ENCODE data around the gene LRFN2. TPM values are rescaled to one million over a fixed set of nuclear protein-coding genes. Genes with fewer than 3 reads are reported as not detected.

The LRFN2 gene
- total RNA-seq, 1 donor: not detected

DNA sequence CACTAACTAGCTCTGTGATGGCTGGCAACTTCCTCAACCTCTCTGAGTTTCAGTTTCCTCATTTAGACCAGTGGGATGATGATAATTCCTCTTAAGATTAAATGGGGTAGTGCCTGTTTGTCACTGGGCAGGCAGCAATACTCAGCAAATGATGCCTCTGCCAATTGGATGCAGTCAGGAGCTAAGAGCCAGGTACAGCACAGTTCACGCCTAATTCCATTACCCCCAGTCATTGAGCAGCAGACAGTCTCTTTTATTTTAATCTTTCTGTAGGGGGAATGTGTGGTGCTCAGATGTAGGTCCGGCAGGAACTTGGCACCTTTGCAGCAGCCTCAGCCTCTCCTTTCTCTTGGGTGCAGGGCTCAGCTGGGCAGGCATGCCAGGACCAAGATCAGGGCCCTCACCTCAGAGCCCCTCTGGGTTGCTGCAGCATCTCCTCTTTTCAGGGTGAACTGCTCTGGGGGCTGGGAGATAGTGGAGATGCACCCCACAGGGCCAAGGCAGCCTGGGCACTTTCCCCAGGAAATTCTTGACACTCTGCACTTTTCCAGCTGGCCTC is 243.8 kb downstream of the LRFN2 start:
- TF ChIP-seq, protein P1, sequence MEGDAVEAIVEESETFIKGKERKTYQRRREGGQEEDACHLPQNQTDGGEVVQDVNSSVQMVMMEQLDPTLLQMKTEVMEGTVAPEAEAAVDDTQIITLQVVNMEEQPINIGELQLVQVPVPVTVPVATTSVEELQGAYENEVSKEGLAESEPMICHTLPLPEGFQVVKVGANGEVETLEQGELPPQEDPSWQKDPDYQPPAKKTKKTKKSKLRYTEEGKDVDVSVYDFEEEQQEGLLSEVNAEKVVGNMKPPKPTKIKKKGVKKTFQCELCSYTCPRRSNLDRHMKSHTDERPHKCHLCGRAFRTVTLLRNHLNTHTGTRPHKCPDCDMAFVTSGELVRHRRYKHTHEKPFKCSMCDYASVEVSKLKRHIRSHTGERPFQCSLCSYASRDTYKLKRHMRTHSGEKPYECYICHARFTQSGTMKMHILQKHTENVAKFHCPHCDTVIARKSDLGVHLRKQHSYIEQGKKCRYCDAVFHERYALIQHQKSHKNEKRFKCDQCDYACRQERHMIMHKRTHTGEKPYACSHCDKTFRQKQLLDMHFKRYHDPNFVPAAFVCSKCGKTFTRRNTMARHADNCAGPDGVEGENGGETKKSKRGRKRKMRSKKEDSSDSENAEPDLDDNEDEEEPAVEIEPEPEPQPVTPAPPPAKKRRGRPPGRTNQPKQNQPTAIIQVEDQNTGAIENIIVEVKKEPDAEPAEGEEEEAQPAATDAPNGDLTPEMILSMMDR (IDR thresholded peaks at IDR 0.05; ENCODE audit: extremely low read depth, low read depth, low read length): no peak
- no peak overlapping the region for H3K4me2 ChIP-seq (ENCODE audit: insufficient read depth, low read length)
- no peak overlapping the region for H2AFZ ChIP-seq (ENCODE audit: low read length)
- H3K36me3 ChIP-seq (ENCODE audit: insufficient read depth, low read length): no peaks in the 10 kb centered on the region
- no peaks in the 10 kb centered on the region for H4K20me1 ChIP-seq (ENCODE audit: insufficient read depth, low read length)
- no peaks in the 10 kb centered on the region for H3K4me1 ChIP-seq (ENCODE audit: insufficient read depth, low read length)
- no peaks in the 10 kb centered on the region for H3K27me3 ChIP-seq (ENCODE audit: insufficient read depth, low read length)
- H3K4me3 ChIP-seq (ENCODE audit: insufficient read depth, low read length): no peak overlapping the region
- H3K9me3 ChIP-seq (ENCODE audit: low read depth, low read length): no peaks in the 10 kb centered on the region
- no peaks in the 10 kb centered on the region for H3K79me2 ChIP-seq (ENCODE audit: insufficient read depth, low read length)
- DNase-seq (ENCODE audit: insufficient read length, low spot score, missing footprints): no peak
- H3K27ac ChIP-seq (ENCODE audit: low read depth, low read length): no peak overlapping the region

GRCh38 chr6:40342723-40343122 is 244.4 kb downstream of the LRFN2 start:
- no peaks in the 10 kb centered on the region for H3K79me2 ChIP-seq (ENCODE audit: insufficient read depth, low read length)
- no peak overlapping the region for H3K4me2 ChIP-seq (ENCODE audit: insufficient read depth, low read length)
- H3K9me3 ChIP-seq (ENCODE audit: low read depth, low read length): no peaks in the 10 kb centered on the region
- no peaks in the 10 kb centered on the region for H3K27me3 ChIP-seq (ENCODE audit: insufficient read depth, low read length)
- no peak overlapping the region for H3K27ac ChIP-seq (ENCODE audit: low read depth, low read length)
- no peak for DNase-seq (ENCODE audit: insufficient read length, low spot score, missing footprints)
- TF ChIP-seq, protein P1 (IDR thresholded peaks at IDR 0.05; ENCODE audit: extremely low read depth, low read depth, low read length): no peak
- no peaks in the 10 kb centered on the region for H3K4me1 ChIP-seq (ENCODE audit: insufficient read depth, low read length)
- H3K4me3 ChIP-seq (ENCODE audit: insufficient read depth, low read length): no peak overlapping the region
- H3K36me3 ChIP-seq (ENCODE audit: insufficient read depth, low read length): no peaks in the 10 kb centered on the region
- H2AFZ ChIP-seq (ENCODE audit: low read length): no peak overlapping the region
- H4K20me1 ChIP-seq (ENCODE audit: insufficient read depth, low read length): no peaks in the 10 kb centered on the region

DNA sequence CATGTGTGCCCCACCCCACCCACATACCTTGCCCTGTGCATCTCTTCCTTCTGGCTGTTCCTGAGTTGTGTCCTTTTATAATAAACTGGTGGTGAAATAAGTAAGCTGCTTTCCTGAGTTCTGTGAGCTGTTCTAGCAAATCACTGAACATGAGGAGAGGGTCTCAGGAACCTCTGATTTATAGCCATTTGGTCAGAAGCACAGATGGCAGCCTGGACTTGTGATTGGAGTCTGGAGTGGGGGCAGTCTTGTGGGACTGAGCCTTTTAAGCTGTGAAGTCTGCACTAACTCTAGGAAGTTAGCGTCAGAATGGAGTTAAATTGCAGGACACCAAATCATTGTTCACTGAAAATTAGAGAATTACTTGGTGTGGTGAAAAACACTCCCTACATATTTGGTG is 245.4 kb downstream of the LRFN2 start:
- no peaks in the 10 kb centered on the region for H3K79me2 ChIP-seq (ENCODE audit: insufficient read depth, low read length)
- H3K27ac ChIP-seq (ENCODE audit: low read depth, low read length): no peak overlapping the region
- no peaks in the 10 kb centered on the region for H3K4me1 ChIP-seq (ENCODE audit: insufficient read depth, low read length)
- no peak overlapping the region for H3K4me2 ChIP-seq (ENCODE audit: insufficient read depth, low read length)
- H2AFZ ChIP-seq (ENCODE audit: low read length): no peak overlapping the region
- no peaks in the 10 kb centered on the region for H3K36me3 ChIP-seq (ENCODE audit: insufficient read depth, low read length)
- H3K9me3 ChIP-seq (ENCODE audit: low read depth, low read length): no peaks in the 10 kb centered on the region
- TF ChIP-seq, protein P1 (IDR thresholded peaks at IDR 0.05; ENCODE audit: extremely low read depth, low read depth, low read length): no peak
- no peak for DNase-seq (ENCODE audit: insufficient read length, low spot score, missing footprints)
- H4K20me1 ChIP-seq (ENCODE audit: insufficient read depth, low read length): no peaks in the 10 kb centered on the region
- no peak overlapping the region for H3K4me3 ChIP-seq (ENCODE audit: insufficient read depth, low read length)
- no peaks in the 10 kb centered on the region for H3K27me3 ChIP-seq (ENCODE audit: insufficient read depth, low read length)

Small RNA genes within 50 kb of the gene (small RNA-seq; reads per million reads assigned to genes)
- gene RNU6-250P: not detected

Data from osteoblast (primary cell).